Activated naive CD4-positive, alpha-beta T cell treated with anti-CD3 and anti-CD28 coated beads, Interleukin-2, amount 10 ng/mL, durations not matched to agents 7 days and 5 days (primary cell): ENCODE data around the gene UBE2G2.

ENCODE experiments used
- CTCF ChIA-PET: fragments of 350-600 bp; sonication (Branson Sonifier 250); formaldehyde crosslinking; loops from one replicate; lab custom pipeline; 2021; ENCODE audit warnings: antibody characterized with exemption; lab: Charles Lee
- DNase-seq: peaks from one replicate; pipeline ENCODE4 v3.0.0-alpha.2; 2020
- H3K27ac Mint-ChIP-seq: one replicate; pipeline ENCODE4 v1.8.0; 2021; ENCODE audit warnings: mild to moderate bottlenecking, moderate library complexity, mixed read lengths
- H3K27me3 Mint-ChIP-seq: one replicate; pipeline ENCODE4 v1.8.0; 2021; ENCODE audit warnings: mild to moderate bottlenecking, mixed read lengths
- H3K36me3 Mint-ChIP-seq: one replicate; pipeline ENCODE4 v1.8.0; 2021; ENCODE audit warnings: mixed read lengths
- H3K4me1 Mint-ChIP-seq: one replicate; pipeline ENCODE4 v1.8.0; 2021; ENCODE audit warnings: mixed read lengths
- H3K4me3 Mint-ChIP-seq: one replicate; pipeline ENCODE4 v1.8.0; 2021; ENCODE audit warnings: mild to moderate bottlenecking, moderate library complexity, mixed read lengths
- H3K9me3 Mint-ChIP-seq: one replicate; pipeline ENCODE4 v1.8.0; 2021; ENCODE audit warnings: mixed read lengths

UBE2G2 gene

GRCh38 chr21:44801468-44802395, at the start of gene UBE2G2:
UBE2G2 (minus strand) TSS chr21:44801820; CDS start chr21:44801748, 72 bp downstream.
- CTCF ChIA-PET = interaction anchor here (0.6 to 4.0 kb wide), 19 partner anchors 8 to 336 kb away, joined by 3 to 93 read pairs (median 4); partner anchors contain the start of genes PTTG1IP and SLX9
- Mint-ChIP-seq H3K9me3 (no peaks in the 10 kb centered on the region), H3K27ac (peak within 1 kb of the TSS; percentile 94), H3K36me3 (peaks cover 53% of the 10 kb centered on the region), H3K27me3 (no peaks in the 10 kb centered on the region), H3K4me1 (peaks cover 41% of the 10 kb centered on the region), H3K4me3 (peak within 1 kb of the TSS; percentile 98)
- peak; percentile 89 for DNase-seq

GRCh38 chr21:44850905-44851657, 49.5 kb upstream of the UBE2G2 start:
- peak; percentile 37 for DNase-seq
- H3K27ac Mint-ChIP-seq = peak overlapping the region; percentile 84
- CTCF ChIA-PET = interaction anchor here (0.8 kb wide), 1 partner anchor 98 kb away, joined by 4 read pairs; no protein-coding TSS in a partner anchor
- peaks cover 5% of the 10 kb centered on the region for H3K27me3 Mint-ChIP-seq
- H3K36me3 Mint-ChIP-seq = peaks cover 55% of the 10 kb centered on the region
- no peaks in the 10 kb centered on the region for H3K9me3 Mint-ChIP-seq
- H3K4me1 Mint-ChIP-seq = peaks cover 55% of the 10 kb centered on the region
- H3K4me3 Mint-ChIP-seq = peak overlapping the region; percentile 5

GRCh38 chr21:44850208-44850800, 48.7 kb upstream of the UBE2G2 start:
- no peaks in the 10 kb centered on the region for H3K9me3 Mint-ChIP-seq
- no peak overlapping the region for H3K27ac Mint-ChIP-seq
- DNase-seq = peak; percentile 7
- no peak overlapping the region for H3K4me3 Mint-ChIP-seq
- peaks cover 13% of the 10 kb centered on the region for H3K27me3 Mint-ChIP-seq
- H3K4me1 Mint-ChIP-seq = peaks cover 59% of the 10 kb centered on the region
- peaks cover 49% of the 10 kb centered on the region for H3K36me3 Mint-ChIP-seq
- CTCF ChIA-PET = no interaction called here

- Mint-ChIP-seq H3K36me3 (peaks cover 43% of the 10 kb centered on the region), H3K4me3 (no peak overlapping the region), H3K27ac (no peak overlapping the region), H3K4me1 (peaks cover 55% of the 10 kb centered on the region), H3K27me3 (peaks cover 15% of the 10 kb centered on the region), H3K9me3 (no peaks in the 10 kb centered on the region)
- no peak for DNase-seq
- CTCF ChIA-PET = no interaction called here
Measured at GRCh38 chr21:44849616-44850130, 48.1 kb upstream of the UBE2G2 start.

GRCh38 chr21:44848821-44849521, 47.4 kb upstream of the UBE2G2 start:
- no peaks in the 10 kb centered on the region for H3K9me3 Mint-ChIP-seq
- no peak for DNase-seq
- CTCF ChIA-PET = no interaction called here
- H3K27me3 Mint-ChIP-seq = peaks cover 22% of the 10 kb centered on the region
- peaks cover 36% of the 10 kb centered on the region for H3K36me3 Mint-ChIP-seq
- peaks cover 50% of the 10 kb centered on the region for H3K4me1 Mint-ChIP-seq
- no peak overlapping the region for H3K4me3 Mint-ChIP-seq
- no peak overlapping the region for H3K27ac Mint-ChIP-seq

- Mint-ChIP-seq H3K27me3 (peaks cover 35% of the 10 kb centered on the region), H3K36me3 (peaks cover 27% of the 10 kb centered on the region), H3K4me1 (peaks cover 37% of the 10 kb centered on the region), H3K27ac (no peak overlapping the region), H3K9me3 (no peaks in the 10 kb centered on the region), H3K4me3 (no peak overlapping the region)
- no peak for DNase-seq
- CTCF ChIA-PET = interaction anchor here (1.1 kb wide), 1 partner anchor 46 kb away, joined by 4 read pairs; the partner anchor contains the start of gene UBE2G2
Measured at GRCh38 chr21:44847261-44848056, 45.8 kb upstream of the UBE2G2 start.

GRCh38 chr21:44846485-44847260, 45.1 kb upstream of the UBE2G2 start:
- CTCF ChIA-PET = interaction anchor here (1.0 to 1.2 kb wide), 6 partner anchors 14 to 251 kb away, joined by 3 to 5 read pairs (median 3); partner anchors contain the start of gene UBE2G2
- Mint-ChIP-seq H3K9me3 (no peaks in the 10 kb centered on the region), H3K27me3 (peaks cover 41% of the 10 kb centered on the region), H3K4me1 (peaks cover 29% of the 10 kb centered on the region), H3K27ac (peak overlapping the region; percentile 60), H3K4me3 (peak overlapping the region; percentile 51), H3K36me3 (peaks cover 22% of the 10 kb centered on the region)
- DNase-seq = peak; percentile 67

- DNase-seq = no peak
- H3K4me1 Mint-ChIP-seq = peaks cover 24% of the 10 kb centered on the region
- CTCF ChIA-PET = interaction anchor here (1.0 to 1.2 kb wide), 6 partner anchors 15 to 252 kb away, joined by 3 to 5 read pairs (median 3); partner anchors contain the start of gene UBE2G2
- peak overlapping the region; percentile 60 for H3K27ac Mint-ChIP-seq
- peak overlapping the region; percentile 51 for H3K4me3 Mint-ChIP-seq
- no peaks in the 10 kb centered on the region for H3K9me3 Mint-ChIP-seq
- peaks cover 17% of the 10 kb centered on the region for H3K36me3 Mint-ChIP-seq
- peaks cover 42% of the 10 kb centered on the region for H3K27me3 Mint-ChIP-seq
Measured at GRCh38 chr21:44846224-44846484, 44.5 kb upstream of the UBE2G2 start.

GRCh38 chr21:44845418-44846223, 44.0 kb upstream of the UBE2G2 start:
- Mint-ChIP-seq H3K36me3 (peaks cover 12% of the 10 kb centered on the region), H3K27me3 (peaks cover 47% of the 10 kb centered on the region), H3K27ac (no peak overlapping the region), H3K9me3 (no peaks in the 10 kb centered on the region), H3K4me1 (peaks cover 21% of the 10 kb centered on the region), H3K4me3 (peak overlapping the region; percentile 51)
- CTCF ChIA-PET = interaction anchor here (1.0 to 1.2 kb wide), 6 partner anchors 15 to 252 kb away, joined by 3 to 5 read pairs (median 3); partner anchors contain the start of gene UBE2G2
- peak; percentile 74 for DNase-seq

GRCh38 chr21:44844256-44844655, 42.6 kb upstream of the UBE2G2 start:
- Mint-ChIP-seq H3K27me3 (peaks cover 52% of the 10 kb centered on the region), H3K9me3 (no peaks in the 10 kb centered on the region), H3K4me3 (no peak overlapping the region), H3K27ac (no peak overlapping the region), H3K4me1 (peaks cover 21% of the 10 kb centered on the region), H3K36me3 (peaks cover 5% of the 10 kb centered on the region)
- CTCF ChIA-PET = no interaction called here
- DNase-seq = no peak

GRCh38 chr21:44842721-44843445, 41.3 kb upstream of the UBE2G2 start:
- no peak for DNase-seq
- H3K4me3 Mint-ChIP-seq = no peak overlapping the region
- CTCF ChIA-PET = no interaction called here
- H3K27me3 Mint-ChIP-seq = peaks cover 56% of the 10 kb centered on the region
- no peak overlapping the region for H3K27ac Mint-ChIP-seq
- H3K4me1 Mint-ChIP-seq = peaks cover 21% of the 10 kb centered on the region
- H3K36me3 Mint-ChIP-seq = no peaks in the 10 kb centered on the region
- no peaks in the 10 kb centered on the region for H3K9me3 Mint-ChIP-seq
